ENCODE data around the gene SGPL1. TPM values are rescaled to one million over a fixed set of nuclear protein-coding genes. Genes with fewer than 3 reads are reported as not detected.

SGPL1 gene
- polyA plus RNA-seq, 1 donor from 2014 or later, result 33.4 TPM

- H3K4me2 ChIP-seq (ENCODE audit: low read length), result no peak overlapping the region
- no peaks in the 10 kb centered on the region for H3K9me3 ChIP-seq (ENCODE audit: low read length)
- no peak overlapping the region for H3K9ac ChIP-seq (ENCODE audit: low read length)
- no peaks in the 10 kb centered on the region for H3K36me3 ChIP-seq (ENCODE audit: insufficient read depth, low read length)
- TF ChIP-seq EZH2 (IDR thresholded peaks at IDR 0.05; ENCODE audit: borderline replicate concordance, insufficient read depth, low read length, poor library complexity, severe bottlenecking) (no peak), POLR2AphosphoS5 (IDR thresholded peaks at IDR 0.05) (no peak), TAF1 (IDR thresholded peaks at IDR 0.05; ENCODE audit: low read depth) (no peak), MXI1 (conservative IDR thresholded peaks at IDR 0.05; ENCODE audit: poor library complexity, severe bottlenecking) (no peak), CTCF (IDR thresholded peaks at IDR 0.05; ENCODE audit: poor library complexity, severe bottlenecking) (no peak), SMC3 (conservative IDR thresholded peaks at IDR 0.05; ENCODE audit: poor library complexity) (no peak), RAD21 (conservative IDR thresholded peaks at IDR 0.05) (no peak), EP300 (conservative IDR thresholded peaks at IDR 0.05; ENCODE audit: poor library complexity, severe bottlenecking) (no peak), REST (IDR thresholded peaks at IDR 0.05; ENCODE audit: borderline replicate concordance) (no peak)
- H4K20me1 ChIP-seq (ENCODE audit: insufficient read depth), result no peaks in the 10 kb centered on the region
- no peak overlapping the region for H3K27ac ChIP-seq (ENCODE audit: low read length)
- H2AFZ ChIP-seq (ENCODE audit: low read depth, low read length), result no peak overlapping the region
- H3K9me2 ChIP-seq (ENCODE audit: insufficient read depth, low read length), result no peaks in the 10 kb centered on the region
- no peaks in the 10 kb centered on the region for H3K79me2 ChIP-seq (replicated peaks; ENCODE audit: insufficient read depth, low read length)
- H3F3A ChIP-seq (ENCODE audit: insufficient read depth, low read length, poor library complexity, severe bottlenecking), result no peaks in the 10 kb centered on the region
- H3K27me3 ChIP-seq (ENCODE audit: insufficient read depth, low read depth, low read length), result no peaks in the 10 kb centered on the region
- H3K4me3 ChIP-seq (ENCODE audit: low read length), result no peak overlapping the region
Measured at GRCh38 chr10:70914316-70914864, 98.6 kb downstream of the SGPL1 start.

- H3K79me2 ChIP-seq (replicated peaks; ENCODE audit: insufficient read depth, low read length), result no peaks in the 10 kb centered on the region
- H3K4me3 ChIP-seq (ENCODE audit: low read length), result no peak overlapping the region
- no peaks in the 10 kb centered on the region for H3K36me3 ChIP-seq (ENCODE audit: insufficient read depth, low read length)
- H2AFZ ChIP-seq (ENCODE audit: low read depth, low read length), result no peak overlapping the region
- no peaks in the 10 kb centered on the region for H3F3A ChIP-seq (ENCODE audit: insufficient read depth, low read length, poor library complexity, severe bottlenecking)
- no peak overlapping the region for H3K4me2 ChIP-seq (ENCODE audit: low read length)
- no peaks in the 10 kb centered on the region for H3K27me3 ChIP-seq (ENCODE audit: insufficient read depth, low read depth, low read length)
- TF ChIP-seq EP300 (conservative IDR thresholded peaks at IDR 0.05; ENCODE audit: poor library complexity, severe bottlenecking) (no peak), EZH2 (IDR thresholded peaks at IDR 0.05; ENCODE audit: borderline replicate concordance, insufficient read depth, low read length, poor library complexity, severe bottlenecking) (no peak), CTCF (IDR thresholded peaks at IDR 0.05; ENCODE audit: poor library complexity, severe bottlenecking) (no peak), POLR2AphosphoS5 (IDR thresholded peaks at IDR 0.05) (no peak), REST (IDR thresholded peaks at IDR 0.05; ENCODE audit: borderline replicate concordance) (no peak), SMC3 (conservative IDR thresholded peaks at IDR 0.05; ENCODE audit: poor library complexity) (no peak), RAD21 (conservative IDR thresholded peaks at IDR 0.05) (no peak), MXI1 (conservative IDR thresholded peaks at IDR 0.05; ENCODE audit: poor library complexity, severe bottlenecking) (no peak), TAF1 (IDR thresholded peaks at IDR 0.05; ENCODE audit: low read depth) (no peak)
- no peak overlapping the region for H3K27ac ChIP-seq (ENCODE audit: low read length)
- H3K9me2 ChIP-seq (ENCODE audit: insufficient read depth, low read length), result no peaks in the 10 kb centered on the region
- no peaks in the 10 kb centered on the region for H3K9me3 ChIP-seq (ENCODE audit: low read length)
- no peaks in the 10 kb centered on the region for H4K20me1 ChIP-seq (ENCODE audit: insufficient read depth)
- H3K9ac ChIP-seq (ENCODE audit: low read length), result no peak overlapping the region
Measured at GRCh38 chr10:70915206-70915605, 99.5 kb downstream of the SGPL1 start.

Data from neural cell (in vitro differentiated cells).